LNCaP clone FGC (cell line): ENCODE data around the gene BRSK2.

Experiments used
- DNase-seq: peaks from one replicate; pipeline ENCODE4 v3.0.0-alpha.2; 2011; ENCODE audit warnings: low read depth
- H3K4me3 ChIP-seq: 2 replicates; pipeline ENCODE4 v1.5.1; 2011; ENCODE audit warnings: mild to moderate bottlenecking, low read depth, low read length, control low read depth
- CTCF ChIP-seq: IDR thresholded peaks from 2 replicates; pipeline ENCODE4 v1.5.1; 2012; ENCODE audit warnings: mild to moderate bottlenecking; ENCODE audit not compliant: control insufficient read depth, insufficient read depth; ENCODE audit errors: extremely low read depth

The BRSK2 gene

GRCh38 chr11:1377231-1377780 is 12.4 kb upstream of the BRSK2 start:
- TF ChIP-seq CTCF, result no peak
- DNase-seq, result no peak
- no peak overlapping the region for H3K4me3 ChIP-seq

GRCh38 chr11:1381793-1382425 is 7.8 kb upstream of the BRSK2 start:
- no peak for DNase-seq
- TF ChIP-seq CTCF, result no peak
- H3K4me3 ChIP-seq, result no peak overlapping the region

- TF ChIP-seq CTCF, result no peak
- no peak overlapping the region; the same call in 1 of the 2 replicates for H3K4me3 ChIP-seq
- no peak for DNase-seq
Measured at GRCh38 chr11:1382429-1382828, 7.3 kb upstream of the BRSK2 start.

- TF ChIP-seq CTCF, result no peak
- peak overlapping the region; percentile 51 for H3K4me3 ChIP-seq
- DNase-seq, result peak; percentile 6
Measured at GRCh38 chr11:1382831-1383607, 6.7 kb upstream of the BRSK2 start.

- no peak overlapping the region for H3K4me3 ChIP-seq
- no peak for TF ChIP-seq CTCF
- DNase-seq, result no peak
Measured at GRCh38 chr11:1384199-1384970, 5.3 kb upstream of the BRSK2 start.

- no peak overlapping the region for H3K4me3 ChIP-seq
- no peak for TF ChIP-seq CTCF
- DNase-seq, result no peak
Measured at GRCh38 chr11:1387521-1387920, 2.2 kb upstream of the BRSK2 start.
